ENCODE measurements around the gene FAM221A.

FAM221A gene

GRCh38 chr7:23685731-23686130, 5.7 kb downstream of the FAM221A start:
- no peak for ATAC-seq
- TF ChIP-seq PPARA (CRISPR knock-in tag; IDR thresholded peaks at IDR 0.05; ENCODE audit: borderline replicate concordance) (no peak), ZC3H10 (CRISPR knock-in tag; IDR thresholded peaks at IDR 0.05) (no peak), PATZ1 (CRISPR knock-in tag; IDR thresholded peaks at IDR 0.05; ENCODE audit: borderline replicate concordance) (no peak), TOX (CRISPR knock-in tag; IDR thresholded peaks at IDR 0.05; ENCODE audit: borderline replicate concordance) (no peak), ZFP30 (CRISPR knock-in tag; IDR thresholded peaks at IDR 0.05) (no peak), RARB (CRISPR knock-in tag; IDR thresholded peaks at IDR 0.05) (no peak), TSHZ2 (CRISPR knock-in tag; IDR thresholded peaks at IDR 0.05) (no peak), CSDC2 (CRISPR knock-in tag; IDR thresholded peaks at IDR 0.05) (no peak), OSR1 (CRISPR knock-in tag; IDR thresholded peaks at IDR 0.05) (no peak), ZNF70 (CRISPR knock-in tag; IDR thresholded peaks at IDR 0.05) (no peak), ISL1 (CRISPR knock-in tag; IDR thresholded peaks at IDR 0.05) (no peak), CSRNP3 (CRISPR knock-in tag; IDR thresholded peaks at IDR 0.05) (no peak), GLIS3 (CRISPR knock-in tag; IDR thresholded peaks at IDR 0.05) (no peak)

- ATAC-seq, result no peak; the same call in 2 of the 3 replicates
- TF ChIP-seq ARNTL (CRISPR knock-in tag; IDR thresholded peaks at IDR 0.05; ENCODE audit: borderline replicate concordance, low read depth), result no peak
- no peak for TF ChIP-seq PPARA (CRISPR knock-in tag; IDR thresholded peaks at IDR 0.05; ENCODE audit: borderline replicate concordance)
- TF ChIP-seq POU6F1 (CRISPR knock-in tag; IDR thresholded peaks at IDR 0.05; ENCODE audit: borderline replicate concordance, low read depth), result no peak
- no peak for TF ChIP-seq PATZ1 (CRISPR knock-in tag; IDR thresholded peaks at IDR 0.05; ENCODE audit: borderline replicate concordance)
- no peak for TF ChIP-seq ZNF70 (CRISPR knock-in tag; IDR thresholded peaks at IDR 0.05)
- TF ChIP-seq ZC3H10 (CRISPR knock-in tag; IDR thresholded peaks at IDR 0.05), result no peak
Observed at GRCh38 chr7:23687011-23687410, 7.0 kb downstream of the FAM221A start.

- ATAC-seq, result no peak
- TF ChIP-seq CSRNP3 (CRISPR knock-in tag; IDR thresholded peaks at IDR 0.05) (no peak), TCF4 (CRISPR knock-in tag; IDR thresholded peaks at IDR 0.05; ENCODE audit: borderline replicate concordance) (no peak), ZNF8 (CRISPR knock-in tag; IDR thresholded peaks at IDR 0.05) (no peak), ZNF70 (CRISPR knock-in tag; IDR thresholded peaks at IDR 0.05) (no peak), PATZ1 (CRISPR knock-in tag; IDR thresholded peaks at IDR 0.05; ENCODE audit: borderline replicate concordance) (no peak), ESRRG (CRISPR knock-in tag; IDR thresholded peaks at IDR 0.05) (no peak), TOX (CRISPR knock-in tag; IDR thresholded peaks at IDR 0.05; ENCODE audit: borderline replicate concordance) (no peak), SNAI2 (CRISPR knock-in tag; IDR thresholded peaks at IDR 0.05) (no peak), GLIS3 (CRISPR knock-in tag; IDR thresholded peaks at IDR 0.05) (no peak), ARNTL (CRISPR knock-in tag; IDR thresholded peaks at IDR 0.05; ENCODE audit: borderline replicate concordance, low read depth) (no peak), RARB (CRISPR knock-in tag; IDR thresholded peaks at IDR 0.05) (no peak), CREB5 (CRISPR knock-in tag; IDR thresholded peaks at IDR 0.05; ENCODE audit: low read depth) (no peak), ZFP3 (CRISPR knock-in tag; IDR thresholded peaks at IDR 0.05) (no peak), ZFP30 (CRISPR knock-in tag; IDR thresholded peaks at IDR 0.05) (no peak), ZC3H10 (CRISPR knock-in tag; IDR thresholded peaks at IDR 0.05) (no peak)
Observed at GRCh38 chr7:23689165-23689564, 9.2 kb downstream of the FAM221A start.

Data from SK-N-SH treated with all-trans-retinoic acid at 6 μM for 48 hours (cell line).